ENCODE measurements around the gene AQP2. TPM values are rescaled to one million over a fixed set of nuclear protein-coding genes. Genes with fewer than 3 reads are reported as not detected.

AQP2 gene
- total and polyA plus RNA-seq, 7 donors: not detected

DNA sequence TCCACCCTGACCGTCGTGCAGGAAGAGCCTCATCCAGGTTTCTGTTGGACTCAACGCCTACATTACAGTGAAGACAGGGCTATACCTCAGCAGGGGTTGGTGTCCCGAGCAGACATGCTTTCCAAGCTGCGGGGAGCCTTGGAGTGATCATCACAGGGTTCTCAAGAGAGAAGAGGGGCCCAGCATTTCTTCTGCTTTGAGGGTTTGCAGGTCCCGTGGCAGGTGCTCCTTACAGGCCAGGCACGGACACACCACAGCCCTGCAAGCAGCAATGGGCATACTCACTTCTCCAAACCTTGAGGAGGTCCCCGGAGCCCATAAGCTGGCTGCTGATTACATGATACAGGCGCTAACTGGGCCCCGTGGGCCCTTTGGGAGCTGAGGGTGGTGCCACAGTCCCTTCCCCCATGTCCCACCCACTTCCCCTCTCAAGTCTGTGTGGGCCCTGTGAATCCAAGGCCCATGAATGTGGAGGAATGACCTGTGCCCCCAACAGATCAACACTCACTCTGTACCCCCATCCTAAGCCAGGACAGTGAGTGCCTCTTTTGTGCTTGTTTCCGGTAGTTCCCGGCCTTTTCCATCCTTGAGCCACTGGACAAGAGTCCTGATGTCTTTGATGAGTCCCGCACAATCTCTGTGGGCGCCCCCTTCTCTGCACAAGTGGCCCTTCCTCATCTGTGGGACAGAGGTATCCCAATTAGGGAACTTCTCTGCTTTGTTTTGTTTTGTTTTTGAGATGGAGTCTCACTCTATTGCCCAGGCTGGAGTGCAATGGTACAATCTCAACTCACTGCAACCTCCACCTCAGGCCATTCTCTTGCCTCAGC is 1.1 kb downstream of the AQP2 start:
- WGBS, 2 donors: 74 to 86% methylated on average over 14 of the region's 14 CpGs
- peaks cover 19 to 34% (median 22%) of the 10 kb centered on the region in 3 donors for H3K27me3 ChIP-seq
- no peaks in the 10 kb centered on the region for H3K9me3 ChIP-seq
- no peak overlapping the region for H3K4me3 ChIP-seq
- DNase-seq: no peak
- no peaks in the 10 kb centered on the region for H3K36me3 ChIP-seq
- intact Hi-C loops (cut with DNase I): no loop called here
- H3K27ac ChIP-seq: no peak overlapping the region
- no peaks in the 10 kb centered on the region for H3K4me1 ChIP-seq
- TF ChIP-seq EP300 (IDR thresholded peaks at IDR 0.05) (no peak), CTCF (IDR thresholded peaks at IDR 0.05) (no peak), POLR2AphosphoS5 (IDR thresholded peaks at IDR 0.05) (no peak), POLR2A (IDR thresholded peaks at IDR 0.05) (no peak)

DNA sequence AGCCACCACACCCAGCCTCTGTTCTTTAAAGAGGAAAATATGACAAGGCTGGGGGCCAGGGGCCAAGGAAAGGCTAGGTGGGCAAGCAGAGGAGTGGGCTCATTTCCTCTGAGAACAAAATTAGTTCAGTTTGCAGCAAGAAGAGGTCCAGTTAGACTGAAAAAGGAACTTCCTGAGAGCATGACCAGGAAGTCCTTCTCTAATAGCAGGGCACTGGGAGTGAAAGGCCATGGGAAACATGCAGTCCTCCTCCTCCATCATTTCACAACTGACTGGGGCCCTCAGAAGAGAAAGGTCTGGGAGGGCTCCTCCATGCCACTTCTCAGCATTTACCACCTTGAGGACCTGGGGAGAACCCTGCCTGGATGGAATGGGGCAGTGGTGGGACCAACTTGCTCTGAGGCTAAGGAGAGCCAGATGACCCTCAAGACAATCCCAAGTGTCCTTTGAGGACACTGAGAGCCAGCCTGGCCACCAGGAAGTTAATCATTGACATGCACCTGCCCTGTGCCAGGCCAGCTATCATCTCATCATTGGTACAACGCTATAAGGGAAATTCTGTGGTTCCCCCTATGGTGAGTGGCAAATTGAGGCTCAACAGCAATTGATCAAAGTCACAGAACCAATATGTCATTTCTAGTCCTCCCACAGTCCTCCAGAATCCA is 2.0 kb downstream of the AQP2 start:
- WGBS, 2 donors: 29 to 73% methylated on average over 1 of the region's 1 CpG
- Histone ChIP-seq H3K4me1 (no peaks in the 10 kb centered on the region), H3K27ac (no peak overlapping the region), H3K36me3 (no peaks in the 10 kb centered on the region), H3K4me3 (no peak overlapping the region), H3K9me3 (no peaks in the 10 kb centered on the region), H3K27me3 (peaks cover 20 to 43% (median 24%) of the 10 kb centered on the region in 3 donors)
- DNase-seq: no peak
- intact Hi-C loops (cut with DNase I): no loop called here
- TF ChIP-seq CTCF (IDR thresholded peaks at IDR 0.05): no peak
- no peak for TF ChIP-seq EP300 (IDR thresholded peaks at IDR 0.05)
- no peak for TF ChIP-seq POLR2A (IDR thresholded peaks at IDR 0.05)
- TF ChIP-seq POLR2AphosphoS5 (IDR thresholded peaks at IDR 0.05): no peak

GRCh38 chr12:49953151-49953550 is 2.6 kb downstream of the AQP2 start:
- TF ChIP-seq CTCF (IDR thresholded peaks at IDR 0.05): no peak
- TF ChIP-seq POLR2AphosphoS5 (IDR thresholded peaks at IDR 0.05): no peak
- no peak for TF ChIP-seq POLR2A (IDR thresholded peaks at IDR 0.05)
- no peak for TF ChIP-seq EP300 (IDR thresholded peaks at IDR 0.05)
- no peak overlapping the region for H3K27ac ChIP-seq
- no peaks in the 10 kb centered on the region for H3K4me1 ChIP-seq
- H3K4me3 ChIP-seq: no peak overlapping the region
- no peak for DNase-seq
- intact Hi-C loops (cut with DNase I): no loop called here
- H3K9me3 ChIP-seq: no peaks in the 10 kb centered on the region
- 81 to 88% methylated on average over 4 of the region's 4 CpGs for WGBS, 2 donors
- H3K36me3 ChIP-seq: no peaks in the 10 kb centered on the region
- peaks cover 20 to 49% (median 26%) of the 10 kb centered on the region in 3 donors for H3K27me3 ChIP-seq

DNA sequence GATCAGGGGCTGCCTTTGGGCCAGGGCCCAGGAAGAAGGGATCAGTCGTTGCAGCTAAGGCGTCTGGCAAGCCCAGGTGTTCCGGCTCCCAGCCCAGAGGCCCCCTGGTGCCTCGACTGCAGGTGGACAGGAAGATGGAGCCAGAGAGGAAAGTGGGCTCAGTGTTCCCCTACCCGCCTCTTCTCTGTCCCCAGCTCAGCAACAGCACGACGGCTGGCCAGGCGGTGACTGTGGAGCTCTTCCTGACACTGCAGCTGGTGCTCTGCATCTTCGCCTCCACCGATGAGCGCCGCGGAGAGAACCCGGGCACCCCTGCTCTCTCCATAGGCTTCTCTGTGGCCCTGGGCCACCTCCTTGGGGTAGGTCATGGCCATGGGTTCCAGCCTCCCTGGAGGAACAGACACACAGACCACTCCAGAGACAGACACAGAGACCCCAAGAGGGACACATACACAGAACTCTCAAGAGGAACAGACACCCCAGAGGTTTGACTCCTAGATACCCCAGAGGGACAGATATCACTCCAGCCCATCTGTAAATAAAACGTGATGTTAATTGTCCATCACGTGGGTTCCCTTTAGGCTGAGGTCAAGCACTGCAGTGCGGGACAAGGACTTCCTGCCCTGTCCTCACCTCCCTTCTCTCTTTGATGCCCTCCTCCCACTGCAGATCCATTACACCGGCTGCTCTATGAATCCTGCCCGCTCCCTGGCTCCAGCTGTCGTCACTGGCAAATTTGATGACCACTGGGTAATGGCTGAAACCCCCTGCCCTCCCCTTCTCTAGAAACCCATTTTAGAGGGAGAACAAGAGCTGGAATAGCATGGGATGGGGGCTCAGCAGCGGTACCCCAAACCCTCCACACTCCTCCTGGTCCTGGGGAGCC is 3.7 kb downstream of the AQP2 start:
- H3K27me3 ChIP-seq: peaks cover 23 to 59% (median 36%) of the 10 kb centered on the region in 3 donors
- intact Hi-C loops (cut with DNase I): no loop called here
- DNase-seq: no peak

More for the DNA sequence above, 3.7 kb downstream of the AQP2 start:
- Histone ChIP-seq H3K27ac (no peak overlapping the region), H3K9me3 (no peaks in the 10 kb centered on the region), H3K4me3 (no peak overlapping the region), H3K36me3 (no peaks in the 10 kb centered on the region), H3K4me1 (no peaks in the 10 kb centered on the region)
- 76 to 88% methylated on average over 21 of the region's 21 CpGs for WGBS, 2 donors
- no peak for TF ChIP-seq POLR2A (IDR thresholded peaks at IDR 0.05)
- no peak for TF ChIP-seq POLR2AphosphoS5 (IDR thresholded peaks at IDR 0.05)
- no peak for TF ChIP-seq EP300 (IDR thresholded peaks at IDR 0.05)
- no peak for TF ChIP-seq CTCF (IDR thresholded peaks at IDR 0.05)
